A204.1 (cell line): Measurements from ENCODE around the gene MAST1.
"Not testable (repeated sequence)": the region's sequence is repeated elsewhere in the genome, so short reads cannot be mapped to it uniquely, and the experiment has no call there.

Experiments used
- FAIRE-seq: peaks from 2 replicates; lab custom pipeline; 2012; peaks lifted over from hg19 to GRCh38; lab: Jason Lieb, UNC

Gene MAST1

DNA sequence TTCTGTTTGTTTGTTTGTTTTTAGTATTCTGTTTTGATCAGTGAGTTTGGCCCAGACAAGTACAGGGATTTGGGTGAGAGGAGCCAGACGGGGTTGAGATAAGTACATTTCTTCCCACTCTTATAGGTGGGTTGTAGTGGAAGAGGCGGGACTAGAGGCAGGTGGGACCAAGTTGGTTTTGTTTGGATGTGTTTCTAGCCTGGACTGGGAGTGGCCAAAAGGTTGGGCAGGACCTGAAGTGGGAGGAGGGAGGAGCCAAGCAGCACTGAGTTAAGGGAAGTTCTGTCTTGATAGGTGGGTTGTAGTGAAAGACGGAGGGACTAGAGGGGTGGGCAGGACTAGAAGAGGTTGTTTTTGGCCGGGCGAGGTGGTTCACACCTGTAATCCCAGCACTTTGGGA is 33.9 kb downstream of the MAST1 start:
- FAIRE-seq = no peak

DNA sequence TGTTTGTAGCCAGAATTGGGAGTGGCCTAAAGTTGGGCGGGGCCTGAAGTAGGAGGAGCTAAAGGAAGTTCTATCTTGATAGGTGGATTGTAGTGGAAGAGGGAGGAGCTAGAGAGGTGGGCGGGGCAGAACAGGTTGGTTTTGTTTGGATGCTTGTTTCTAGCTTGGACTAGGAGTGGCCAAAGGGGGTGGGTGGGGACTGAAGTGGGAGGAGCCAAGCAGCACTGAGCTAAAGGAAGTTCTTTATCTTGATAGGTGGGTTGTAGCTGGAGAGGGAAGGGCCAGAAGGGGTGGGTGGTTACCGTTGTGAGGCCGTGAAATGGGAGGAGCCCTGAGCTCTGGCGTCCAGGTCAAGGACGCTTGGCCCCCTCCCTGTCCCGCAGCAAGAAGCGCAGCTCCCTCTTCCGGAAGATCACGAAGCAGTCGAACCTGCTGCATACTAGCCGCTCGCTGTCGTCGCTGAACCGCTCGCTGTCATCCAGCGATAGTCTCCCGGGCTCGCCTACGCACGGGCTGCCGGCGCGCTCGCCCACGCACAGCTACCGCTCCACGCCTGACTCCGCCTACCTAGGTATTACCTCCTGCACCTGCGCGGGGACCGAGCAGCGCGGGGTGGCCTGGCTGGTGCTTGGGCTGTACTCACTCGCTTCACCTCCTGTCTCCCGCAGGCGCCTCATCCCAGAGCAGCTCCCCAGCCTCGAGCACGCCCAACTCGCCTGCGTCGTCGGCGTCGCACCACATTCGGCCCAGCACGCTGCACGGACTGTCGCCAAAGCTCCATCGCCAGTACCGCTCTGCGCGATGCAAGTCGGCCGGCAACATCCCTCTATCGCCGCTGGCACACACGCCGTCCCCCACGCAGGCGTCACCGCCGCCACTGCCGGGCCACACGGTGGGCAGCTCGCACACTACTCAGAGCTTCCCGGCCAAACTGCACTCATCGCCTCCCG is 34.9 kb downstream of the MAST1 start:
- no peak for FAIRE-seq

DNA sequence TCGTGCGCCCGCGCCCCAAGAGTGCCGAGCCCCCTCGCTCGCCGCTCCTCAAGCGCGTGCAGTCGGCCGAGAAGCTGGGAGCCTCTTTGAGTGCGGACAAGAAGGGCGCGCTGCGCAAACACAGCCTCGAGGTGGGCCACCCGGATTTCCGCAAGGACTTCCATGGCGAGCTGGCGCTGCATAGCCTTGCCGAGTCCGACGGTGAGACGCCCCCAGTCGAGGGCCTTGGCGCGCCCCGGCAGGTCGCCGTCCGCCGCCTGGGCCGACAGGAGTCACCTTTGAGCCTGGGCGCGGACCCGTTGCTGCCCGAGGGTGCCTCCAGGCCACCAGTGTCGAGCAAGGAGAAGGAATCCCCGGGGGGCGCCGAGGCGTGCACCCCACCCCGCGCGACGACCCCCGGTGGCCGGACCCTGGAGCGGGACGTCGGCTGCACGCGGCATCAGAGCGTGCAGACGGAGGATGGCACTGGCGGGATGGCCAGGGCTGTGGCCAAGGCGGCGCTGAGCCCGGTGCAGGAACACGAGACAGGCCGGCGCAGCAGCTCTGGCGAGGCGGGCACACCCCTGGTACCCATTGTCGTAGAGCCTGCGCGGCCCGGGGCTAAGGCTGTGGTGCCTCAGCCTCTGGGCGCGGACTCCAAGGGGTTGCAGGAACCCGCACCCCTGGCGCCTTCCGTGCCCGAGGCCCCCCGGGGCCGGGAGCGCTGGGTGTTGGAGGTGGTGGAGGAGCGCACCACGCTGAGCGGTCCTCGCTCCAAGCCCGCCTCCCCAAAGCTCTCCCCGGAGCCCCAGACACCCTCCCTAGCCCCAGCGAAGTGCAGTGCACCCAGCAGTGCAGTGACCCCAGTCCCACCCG is 35.8 kb downstream of the MAST1 start:
- FAIRE-seq = no peak

DNA sequence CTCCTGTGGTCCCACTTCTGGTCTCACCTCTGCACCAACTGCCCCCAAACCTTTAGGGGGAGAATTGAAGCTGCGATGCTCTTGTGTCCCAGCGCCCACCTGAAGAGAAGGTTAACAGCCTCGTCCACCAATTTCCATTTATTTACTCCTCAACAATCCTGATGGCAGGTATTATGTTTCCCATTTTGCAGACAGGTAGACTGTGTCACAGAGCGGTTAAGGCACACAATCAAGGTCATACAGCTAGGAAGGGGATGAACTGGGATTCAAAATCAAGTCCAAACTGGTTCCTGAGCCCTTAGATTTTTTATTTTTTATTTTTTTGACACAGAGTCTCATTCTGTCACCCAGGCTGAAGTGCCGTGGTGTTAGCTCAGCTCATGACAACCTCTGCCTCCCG is 36.8 kb downstream of the MAST1 start:
- no peak for FAIRE-seq

DNA sequence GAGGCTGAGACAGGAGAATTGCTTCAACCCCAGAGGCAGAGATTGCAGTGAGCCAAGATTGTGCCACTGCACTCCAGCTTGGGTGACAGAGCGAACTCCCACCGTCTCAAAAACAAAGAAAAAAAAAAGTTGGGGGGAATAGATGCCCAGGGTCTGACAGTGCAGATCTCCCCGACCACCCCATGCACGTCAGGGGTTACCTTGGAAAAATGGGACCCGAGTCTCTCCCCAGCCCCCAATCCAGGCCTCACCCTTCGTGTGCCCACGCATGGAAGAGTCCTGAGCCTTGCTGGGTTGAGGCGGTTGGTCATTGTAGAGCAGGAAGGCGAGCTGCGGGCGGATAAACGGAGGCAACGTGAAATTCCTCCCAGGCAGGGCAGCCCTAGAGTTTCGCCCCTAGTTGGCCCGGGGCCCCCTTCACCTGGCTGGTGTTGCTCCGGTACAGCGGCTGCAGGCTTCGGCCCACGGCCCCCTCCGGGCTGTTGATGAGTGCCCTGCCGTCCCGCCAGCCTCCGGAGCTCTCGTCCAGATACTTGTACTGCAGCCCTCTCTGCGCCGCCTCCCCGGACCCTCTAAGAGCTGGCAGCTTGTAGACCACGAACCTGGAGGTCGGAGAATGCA is 42.3 kb downstream of the MAST1 start:
- FAIRE-seq = no peak

DNA sequence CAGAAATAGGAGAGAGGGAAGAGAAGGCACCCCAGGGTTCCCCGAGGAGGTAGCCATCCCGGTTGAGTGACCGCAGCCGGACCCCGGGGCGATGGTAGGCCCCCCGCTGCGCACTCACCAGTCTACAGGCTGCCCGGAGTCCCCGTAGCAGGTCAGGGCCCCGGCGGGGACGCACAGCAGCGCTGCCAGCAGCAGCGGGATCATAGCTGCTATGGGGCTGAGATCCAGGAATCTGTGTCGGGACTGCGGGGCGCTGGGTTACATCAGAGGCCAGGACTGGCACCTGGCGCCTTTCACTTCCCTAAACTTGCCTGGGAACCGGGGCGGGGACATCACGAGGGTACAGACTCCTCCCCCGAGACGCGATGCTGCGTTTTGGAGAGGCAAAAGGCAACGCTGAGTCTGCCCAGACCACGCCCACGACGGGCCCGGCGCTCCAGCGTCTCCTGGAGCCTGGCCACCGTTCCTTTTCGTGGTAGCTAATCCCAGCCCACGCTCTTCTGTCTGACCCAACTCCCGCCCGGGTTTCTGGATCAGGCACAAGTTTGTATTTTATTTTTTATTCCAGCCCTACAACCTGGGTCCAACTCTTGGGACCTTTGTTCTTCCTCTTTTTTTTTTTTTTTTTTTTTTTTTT is 43.0 kb downstream of the MAST1 start, which contains the start of gene DNASE2:
Gene DNASE2, minus strand, starts transcription at position 278 of the 637 bp plus-strand sequence. Its CDS starts 74 bp downstream, at position 204.
- peak; percentile 89 for FAIRE-seq

DNA sequence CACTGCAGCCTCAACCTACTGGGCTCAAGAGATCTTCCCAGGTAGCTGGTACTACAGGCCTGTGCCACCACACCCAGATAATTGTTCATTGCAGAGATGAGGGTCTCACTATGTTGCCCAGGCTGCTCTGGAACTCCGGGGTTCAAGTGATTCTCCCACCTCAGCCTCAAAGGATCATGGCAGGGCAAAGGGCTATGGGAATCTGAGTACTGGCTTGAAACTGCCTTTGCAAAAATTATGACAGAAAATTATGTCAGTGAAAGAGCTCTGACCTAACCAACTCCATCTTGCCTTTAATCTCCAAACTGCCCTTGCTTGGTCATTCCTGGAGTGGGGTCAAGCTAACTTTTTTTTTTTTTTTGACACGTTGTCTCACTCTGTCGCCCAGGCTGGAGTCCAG is 44.3 kb downstream of the MAST1 start:
- no peak for FAIRE-seq

DNA sequence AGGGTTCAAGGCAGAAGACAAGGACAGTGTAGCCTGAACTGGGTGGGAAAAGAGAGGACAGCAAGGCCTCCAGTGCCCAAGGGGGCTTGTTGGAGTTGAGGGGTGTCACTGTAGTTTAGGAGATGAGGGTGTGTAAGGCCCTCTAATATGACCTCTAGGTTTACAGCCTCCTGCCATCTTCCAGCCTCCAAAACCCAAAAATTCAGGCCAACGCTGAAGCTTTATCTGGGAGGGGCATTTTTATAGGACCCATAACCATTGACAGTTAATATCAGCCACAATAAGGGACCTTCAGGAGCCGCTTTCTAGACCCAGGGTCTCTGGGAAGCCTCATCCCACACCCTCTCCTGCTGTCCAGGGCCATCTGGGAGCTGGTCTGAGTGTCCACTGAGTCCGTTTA is 45.9 kb downstream of the MAST1 start:
- no peak for FAIRE-seq

DNA sequence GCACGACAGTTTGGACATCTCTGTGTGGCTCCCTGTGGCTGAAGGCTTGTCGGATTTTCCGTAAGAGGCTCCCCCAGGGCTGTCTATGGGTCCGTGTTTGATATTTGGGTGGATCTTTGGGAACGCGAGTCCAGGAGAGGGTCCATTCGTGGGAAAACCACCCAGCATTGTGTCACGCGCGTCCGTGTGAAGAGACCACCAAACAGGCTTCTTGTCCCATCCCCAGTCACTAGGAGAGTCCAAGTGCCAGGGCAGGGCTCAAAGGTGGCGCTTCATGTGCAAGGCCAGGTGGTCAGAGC is 46.3 kb downstream of the MAST1 start:
- no peak for FAIRE-seq

DNA sequence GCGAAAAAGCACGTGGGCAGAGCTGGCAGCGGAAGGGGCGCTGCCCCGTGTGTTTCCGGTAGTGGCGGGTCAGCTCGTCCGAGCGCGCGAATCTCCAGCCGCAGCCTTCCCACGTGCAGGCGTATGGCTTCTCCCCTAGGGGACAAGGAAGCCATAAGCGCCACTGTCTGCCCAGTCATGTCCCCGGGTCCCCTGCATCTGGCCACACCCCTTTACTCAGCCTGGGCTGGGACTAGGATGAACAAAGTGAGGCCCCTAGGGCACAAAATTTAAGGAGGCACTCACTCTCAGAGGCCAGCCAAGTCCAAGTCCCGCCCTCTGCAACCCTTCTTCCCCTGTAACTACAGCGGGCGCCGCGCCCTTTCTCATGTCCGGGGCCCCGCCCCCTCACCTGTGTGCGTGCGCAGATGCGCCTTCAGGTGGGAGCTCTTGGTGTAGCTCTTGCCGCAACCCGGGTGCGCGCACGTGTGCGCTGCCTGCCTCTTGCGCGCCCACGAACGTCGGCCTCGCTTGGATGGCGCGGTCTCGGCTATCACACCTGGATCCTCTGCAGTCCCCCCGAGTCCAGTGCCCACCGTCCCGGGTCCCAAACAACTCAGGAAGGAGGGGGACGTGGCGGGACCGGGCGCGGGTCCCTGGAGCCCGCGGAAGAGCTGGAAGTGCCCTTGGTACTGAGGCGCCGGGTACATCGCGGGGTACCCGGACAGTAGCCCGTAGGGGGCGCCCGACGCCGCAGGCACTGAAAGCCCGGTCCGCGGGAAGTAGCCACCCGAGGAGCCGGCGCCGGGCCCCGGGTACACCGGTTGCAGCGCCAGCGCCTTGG is 46.8 kb downstream of the MAST1 start:
- FAIRE-seq = no peak

DNA sequence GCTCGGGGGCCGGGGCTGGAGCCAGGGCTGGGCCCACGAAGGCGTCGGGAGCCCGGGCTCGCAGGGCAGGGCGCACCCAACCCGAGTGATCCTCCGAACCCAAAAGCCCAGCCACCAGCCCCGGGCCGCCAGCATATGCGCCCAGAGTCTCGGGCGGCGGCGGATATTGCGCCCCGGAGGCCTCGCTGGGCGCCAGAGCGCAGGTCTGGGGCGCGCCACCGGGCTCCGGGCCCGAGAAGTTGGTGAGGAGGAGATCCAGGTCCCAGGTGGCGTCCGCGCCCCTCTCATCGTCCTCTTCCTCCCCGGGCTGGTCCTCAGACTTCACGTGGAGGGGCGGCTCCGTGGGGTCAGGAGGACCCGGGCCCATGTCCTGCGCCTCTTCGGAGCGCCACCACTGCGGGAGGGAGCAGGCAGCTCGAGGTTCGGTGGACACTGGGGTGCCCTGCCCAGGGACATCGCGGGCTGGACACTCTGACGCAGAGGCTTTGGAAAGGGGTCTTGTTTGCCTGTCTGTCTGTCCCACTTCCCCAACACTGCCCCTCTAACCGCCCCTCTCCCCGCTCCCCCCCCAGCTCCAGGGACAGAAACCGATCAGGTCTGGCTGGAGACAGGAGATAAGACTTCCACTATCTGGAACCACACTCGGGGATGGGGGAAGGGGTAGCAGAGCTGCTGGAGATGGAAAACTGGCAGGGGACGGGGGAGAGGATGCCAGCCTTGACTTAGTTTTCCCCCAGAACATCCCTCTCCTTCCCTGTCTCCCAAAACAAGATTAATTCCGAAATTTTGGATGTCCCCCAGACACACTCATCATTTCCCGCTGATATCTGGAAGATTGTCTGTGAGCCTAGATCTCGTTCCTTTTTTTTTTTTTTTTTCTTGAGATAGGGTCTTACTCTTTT is 47.7 kb downstream of the MAST1 start:
- no peak for FAIRE-seq

DNA sequence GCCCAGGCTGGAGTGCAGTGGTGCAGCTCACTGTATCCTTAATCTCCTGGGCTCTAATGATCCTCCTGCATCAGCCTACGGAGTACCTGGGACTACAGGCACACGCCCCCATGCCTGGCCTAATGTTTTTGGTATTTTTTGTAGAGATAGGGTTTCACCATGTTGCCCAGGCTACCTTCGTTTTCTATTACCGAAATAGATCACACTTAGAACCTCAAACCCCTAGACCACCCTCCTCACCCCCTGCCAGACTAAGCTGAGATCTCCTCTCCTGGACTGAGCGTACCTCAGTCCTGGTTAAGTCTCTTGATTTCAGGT is 48.3 kb downstream of the MAST1 start:
- FAIRE-seq = no peak

DNA sequence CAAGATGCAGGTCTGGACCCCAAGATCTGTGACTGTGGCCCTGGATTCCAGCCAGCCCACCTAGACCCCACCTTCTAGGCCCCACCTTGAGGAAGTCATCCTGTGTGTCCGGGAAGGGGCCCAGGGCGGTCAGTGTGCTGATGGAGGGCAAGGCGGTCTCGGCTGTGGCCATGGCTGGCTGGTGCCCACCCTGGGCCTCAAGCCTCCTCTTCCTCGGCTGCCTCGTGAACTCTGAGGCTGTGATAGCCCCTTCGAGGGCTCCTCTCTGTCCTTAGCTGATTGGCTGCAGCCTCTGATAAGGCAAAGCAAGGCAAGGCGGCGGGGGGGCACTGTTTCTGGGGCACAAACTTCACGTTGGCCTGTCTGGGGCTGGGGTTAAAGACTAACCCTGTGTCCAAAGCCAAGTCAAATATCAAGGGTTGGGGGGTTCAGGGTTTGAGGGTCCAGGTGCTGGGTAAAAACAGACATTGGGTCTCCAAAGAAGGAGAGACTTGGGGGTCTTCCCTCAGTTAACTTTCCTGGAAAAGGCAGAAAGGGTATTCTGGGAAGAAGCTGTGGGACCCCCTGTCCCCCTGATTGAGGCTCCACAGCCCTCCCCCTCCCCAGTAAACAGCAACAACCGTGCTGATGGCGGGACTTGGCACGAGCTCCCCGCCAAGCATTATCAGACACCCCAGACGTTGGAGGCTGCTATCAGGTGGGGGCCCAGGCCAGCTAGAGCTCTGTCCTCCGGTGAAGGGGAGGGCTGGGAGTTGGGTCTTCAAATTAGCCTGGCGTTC is 48.8 kb downstream of the MAST1 start, which contains the start of gene KLF1:
Gene KLF1, minus strand, starts transcription at position 233 of the 779 bp plus-strand sequence. Its CDS starts 61 bp downstream, at position 172.
- FAIRE-seq = no peak

DNA sequence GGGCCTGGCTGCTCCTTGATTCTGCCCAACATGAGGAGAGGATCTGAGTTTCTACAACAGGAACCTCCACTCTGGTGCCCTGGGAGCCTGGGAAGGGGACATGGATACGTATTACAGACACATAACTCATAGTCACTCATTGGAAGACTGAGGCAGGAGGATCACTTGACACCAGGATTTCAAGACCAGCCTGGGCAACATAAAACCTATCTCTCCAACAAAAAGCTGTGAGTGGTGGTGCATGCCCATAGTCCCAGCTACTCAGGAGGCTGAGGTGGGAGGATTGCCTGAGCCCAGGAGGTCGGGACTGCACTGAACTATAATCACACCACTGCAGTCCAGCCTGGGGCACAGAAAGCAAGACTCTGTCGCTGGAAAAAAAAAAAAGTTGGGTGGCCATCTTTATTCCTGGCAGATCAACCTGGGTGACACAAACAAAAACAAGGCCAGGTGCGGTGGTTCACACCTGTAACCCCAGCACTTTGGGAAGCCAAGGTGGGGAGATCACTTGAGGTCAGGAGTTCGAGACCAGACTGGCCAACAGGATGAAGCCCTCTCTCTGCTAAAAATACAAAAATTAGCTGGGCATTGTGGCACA is 49.8 kb downstream of the MAST1 start:
- no peak for FAIRE-seq

DNA sequence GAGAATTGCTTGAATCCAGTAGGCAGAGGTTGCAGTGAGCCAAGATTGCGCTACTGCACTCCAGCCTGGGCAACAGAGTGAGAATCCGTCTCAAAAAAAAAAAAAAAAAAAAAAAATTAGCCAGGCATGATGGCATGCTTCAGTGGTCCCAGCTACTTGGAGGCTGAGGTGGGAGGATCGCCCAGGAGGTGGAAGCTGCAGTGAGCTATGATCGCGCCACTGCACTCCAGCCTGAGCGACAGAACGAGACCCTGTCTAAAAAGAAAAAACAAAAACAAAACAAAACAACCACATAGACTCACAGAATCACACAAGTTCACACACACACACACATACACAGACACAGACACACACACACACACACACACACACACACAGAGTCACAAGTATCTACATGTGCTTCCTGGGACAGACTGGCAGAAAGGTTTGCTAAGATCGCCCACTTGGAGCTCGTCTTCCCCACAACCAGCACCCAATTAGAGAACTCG is 52.0 kb downstream of the MAST1 start:
- FAIRE-seq = not testable (repeated sequence)

DNA sequence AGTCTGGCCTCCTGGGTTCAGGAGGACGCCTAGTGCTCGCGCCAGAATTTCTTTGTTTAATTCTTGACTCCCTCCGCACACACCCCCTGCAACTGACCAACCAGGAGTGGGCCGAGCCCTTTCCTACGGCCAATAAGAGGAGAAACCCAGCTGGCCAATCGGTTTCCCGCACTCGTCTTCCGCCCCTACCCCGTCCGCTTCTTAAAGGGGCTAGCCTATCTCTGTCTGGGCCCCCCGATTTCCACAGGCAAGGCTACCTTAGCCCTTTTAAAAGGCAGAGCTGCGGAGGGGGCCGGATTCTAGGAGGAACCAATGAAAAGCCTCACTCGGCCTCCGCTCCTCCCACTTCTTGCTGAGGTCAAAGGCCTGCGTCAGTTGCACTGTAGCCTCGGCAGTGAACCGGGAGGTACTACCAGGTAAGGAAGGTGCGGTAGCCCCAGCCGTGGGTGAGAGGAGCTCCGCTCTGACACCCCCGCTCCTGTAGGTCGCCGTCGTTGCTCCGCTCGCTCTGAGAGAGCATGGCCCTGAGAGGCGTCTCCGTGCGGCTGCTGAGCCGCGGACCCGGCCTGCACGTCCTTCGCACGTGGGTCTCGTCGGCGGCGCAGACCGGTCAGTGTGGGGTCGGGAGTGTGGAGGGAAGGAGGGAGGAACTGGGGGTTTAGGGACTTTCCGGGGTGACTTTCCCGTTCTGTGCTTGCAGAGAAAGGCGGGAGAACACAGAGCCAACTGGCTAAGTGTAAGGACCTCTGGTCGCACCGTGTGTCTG is 52.7 kb downstream of the MAST1 start, which contains the start of gene GCDH:
Gene GCDH, plus strand, starts transcription at position 374 of the 766 bp plus-strand sequence. Its CDS starts 145 bp downstream, at position 519.
- FAIRE-seq = peak; percentile 99

DNA sequence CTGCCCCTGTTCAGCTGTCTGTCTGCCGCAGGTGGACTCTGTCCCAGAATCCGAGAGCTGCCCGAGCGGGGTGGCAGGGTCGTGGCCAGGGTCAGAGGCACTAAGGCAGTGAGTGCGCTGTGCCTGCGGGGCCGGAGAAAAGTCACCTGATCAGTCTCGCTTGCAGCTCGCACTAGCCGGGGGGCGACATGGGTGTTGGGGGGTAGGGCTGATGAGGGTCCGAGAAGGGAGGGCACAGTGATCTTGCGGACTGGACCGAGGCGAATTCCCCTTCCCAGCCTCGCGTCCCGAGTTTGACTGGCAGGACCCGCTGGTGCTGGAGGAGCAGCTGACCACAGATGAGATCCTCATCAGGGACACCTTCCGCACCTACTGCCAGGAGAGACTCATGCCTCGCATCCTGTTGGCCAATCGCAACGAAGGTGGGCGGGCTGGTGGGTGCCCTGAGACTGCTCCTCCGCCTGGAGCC is 53.3 kb downstream of the MAST1 start:
- FAIRE-seq = no peak

DNA sequence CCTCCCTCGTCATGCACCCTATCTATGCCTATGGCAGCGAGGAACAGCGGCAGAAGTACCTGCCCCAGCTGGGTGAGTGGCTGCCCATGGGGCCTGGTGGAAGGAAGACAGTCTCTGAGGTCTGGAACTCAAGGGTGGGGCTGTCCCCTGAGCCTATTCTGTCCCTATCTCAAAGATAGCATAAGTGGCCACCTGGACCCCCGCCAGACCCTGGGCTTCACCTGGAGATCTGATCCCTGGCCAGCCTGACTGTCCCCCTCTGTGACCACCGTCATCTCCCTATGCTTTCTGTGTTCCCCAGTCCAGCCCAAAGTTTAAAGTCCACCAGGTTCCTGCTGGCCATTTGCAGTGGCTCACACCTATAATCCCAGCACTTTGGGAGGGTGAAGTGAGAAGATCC is 55.3 kb downstream of the MAST1 start:
- no peak for FAIRE-seq
